HL-60 (cell line): ENCODE measurements around the gene PHF21B.

ENCODE experiments used
- CTCF ChIP-seq: IDR thresholded peaks from one replicate; pipeline ENCODE4 v1.5.1; 2011; ENCODE audit warnings: low read length, control low read depth, inconsistent platforms; ENCODE audit not compliant: insufficient read depth
- GABPA ChIP-seq: IDR thresholded peaks from 2 replicates; pipeline ENCODE4 v1.6.1; 2012; ENCODE audit warnings: low read depth
- POLR2AphosphoS5 ChIP-seq: IDR thresholded peaks from 2 replicates; pipeline ENCODE4 v1.6.1; 2012; ENCODE audit warnings: low read depth
- SPI1 ChIP-seq: IDR thresholded peaks from 2 replicates; pipeline ENCODE4 v1.6.1; 2012; ENCODE audit warnings: low read depth, mild to moderate bottlenecking, borderline replicate concordance
- TF ChIP-seq, protein P1 (sequence below): IDR thresholded peaks from 2 replicates; pipeline ENCODE4 v1.6.1; 2012; ENCODE audit warnings: low read depth; ENCODE audit not compliant: insufficient replicate concordance

DNA sequence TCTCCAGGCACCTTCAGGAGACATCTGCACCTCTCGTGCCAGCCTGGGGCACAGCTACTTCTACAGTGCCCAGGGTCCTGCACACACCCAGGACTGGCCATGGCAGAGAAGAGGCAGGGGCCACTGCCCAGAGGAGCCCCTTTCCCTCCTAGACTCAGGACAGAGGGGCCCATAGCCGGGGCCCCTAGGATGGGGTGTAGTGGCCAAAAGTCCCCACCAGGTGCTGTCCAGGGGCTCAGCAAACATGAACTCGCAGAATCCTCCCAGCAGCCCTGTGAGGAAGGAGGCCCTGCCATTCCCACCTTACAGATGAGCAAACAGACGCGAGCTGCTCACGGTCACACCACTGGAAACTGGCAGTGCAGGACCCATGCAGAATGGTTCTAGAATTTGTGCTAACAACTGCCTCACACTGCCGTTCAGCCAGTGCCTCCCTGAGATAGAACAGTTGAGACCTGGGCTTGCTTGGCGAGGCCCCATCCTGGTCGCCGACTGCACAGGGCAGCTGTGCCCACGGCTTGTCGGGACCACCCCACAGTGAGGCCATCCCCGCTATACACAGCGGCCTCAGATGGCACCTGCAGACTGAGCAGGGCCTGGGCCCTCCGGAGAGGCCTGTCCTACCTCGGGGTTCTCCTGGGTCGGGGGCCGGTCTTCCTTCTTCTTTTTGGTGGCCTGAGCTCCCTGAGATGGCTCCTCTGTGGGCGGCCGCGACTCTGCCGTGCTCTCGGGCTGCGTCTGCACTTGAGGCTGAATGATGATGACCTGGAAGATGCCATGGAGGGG, 96.4 kb downstream of the PHF21B start:
- TF ChIP-seq CTCF (no peak), GABPA (no peak), POLR2AphosphoS5 (no peak), SPI1 (no peak)
- TF ChIP-seq, protein P1, sequence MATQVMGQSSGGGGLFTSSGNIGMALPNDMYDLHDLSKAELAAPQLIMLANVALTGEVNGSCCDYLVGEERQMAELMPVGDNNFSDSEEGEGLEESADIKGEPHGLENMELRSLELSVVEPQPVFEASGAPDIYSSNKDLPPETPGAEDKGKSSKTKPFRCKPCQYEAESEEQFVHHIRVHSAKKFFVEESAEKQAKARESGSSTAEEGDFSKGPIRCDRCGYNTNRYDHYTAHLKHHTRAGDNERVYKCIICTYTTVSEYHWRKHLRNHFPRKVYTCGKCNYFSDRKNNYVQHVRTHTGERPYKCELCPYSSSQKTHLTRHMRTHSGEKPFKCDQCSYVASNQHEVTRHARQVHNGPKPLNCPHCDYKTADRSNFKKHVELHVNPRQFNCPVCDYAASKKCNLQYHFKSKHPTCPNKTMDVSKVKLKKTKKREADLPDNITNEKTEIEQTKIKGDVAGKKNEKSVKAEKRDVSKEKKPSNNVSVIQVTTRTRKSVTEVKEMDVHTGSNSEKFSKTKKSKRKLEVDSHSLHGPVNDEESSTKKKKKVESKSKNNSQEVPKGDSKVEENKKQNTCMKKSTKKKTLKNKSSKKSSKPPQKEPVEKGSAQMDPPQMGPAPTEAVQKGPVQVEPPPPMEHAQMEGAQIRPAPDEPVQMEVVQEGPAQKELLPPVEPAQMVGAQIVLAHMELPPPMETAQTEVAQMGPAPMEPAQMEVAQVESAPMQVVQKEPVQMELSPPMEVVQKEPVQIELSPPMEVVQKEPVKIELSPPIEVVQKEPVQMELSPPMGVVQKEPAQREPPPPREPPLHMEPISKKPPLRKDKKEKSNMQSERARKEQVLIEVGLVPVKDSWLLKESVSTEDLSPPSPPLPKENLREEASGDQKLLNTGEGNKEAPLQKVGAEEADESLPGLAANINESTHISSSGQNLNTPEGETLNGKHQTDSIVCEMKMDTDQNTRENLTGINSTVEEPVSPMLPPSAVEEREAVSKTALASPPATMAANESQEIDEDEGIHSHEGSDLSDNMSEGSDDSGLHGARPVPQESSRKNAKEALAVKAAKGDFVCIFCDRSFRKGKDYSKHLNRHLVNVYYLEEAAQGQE: no peak
